ENCODE results near the gene OR9Q1.

- TF ChIP-seq POLR2A (IDR thresholded peaks at IDR 0.05) (no peak), POLR2AphosphoS5 (IDR thresholded peaks at IDR 0.05) (no peak)
Observed at GRCh38 chr11:58152781-58153180, 129.1 kb downstream of the OR9Q1 start.

All from transverse colon (tissue), 3 donors.